ENCODE results near the gene CRYBA2.

DNA sequence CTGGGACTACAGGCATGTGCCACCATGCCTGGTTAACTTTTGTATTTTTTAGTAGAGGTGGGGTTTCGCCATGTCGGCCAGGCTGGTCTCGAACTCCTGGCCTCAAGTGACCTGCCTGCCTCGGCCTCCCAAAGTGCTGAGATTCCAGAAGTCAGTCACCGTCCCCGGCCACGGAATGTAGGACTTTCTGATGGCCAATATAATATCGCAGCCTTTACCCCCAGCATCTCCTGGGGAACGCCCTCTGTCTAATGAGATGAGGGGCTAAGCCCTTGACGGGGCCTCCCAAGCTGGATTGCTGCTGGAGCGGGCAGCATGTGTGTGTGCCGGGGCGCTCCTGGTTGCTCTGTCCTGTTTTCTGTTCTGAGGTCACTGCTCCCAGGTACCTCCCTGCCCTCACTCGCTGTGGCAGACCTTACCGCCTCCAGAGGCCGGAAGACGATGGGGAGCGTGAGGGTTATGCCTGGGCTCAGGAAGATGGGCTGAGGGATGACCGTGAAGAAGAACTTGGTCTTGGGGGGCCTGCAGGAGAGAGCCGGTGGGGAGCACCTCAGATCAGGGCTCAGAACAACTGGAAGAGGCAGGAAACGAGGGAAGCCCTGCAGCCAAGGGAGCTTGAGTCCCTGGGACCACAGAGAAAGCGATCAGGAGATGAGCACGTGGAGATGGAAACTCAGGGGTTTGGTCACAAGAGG is 39.0 kb upstream of the CRYBA2 start:
- TF ChIP-seq CEBPB (IDR thresholded peaks at IDR 0.05; ENCODE audit: low read depth) (no peak), POLR2A (IDR thresholded peaks at IDR 0.05; ENCODE audit: borderline replicate concordance, extremely low read depth, insufficient read depth, insufficient read length) (no peak), EZH2 (IDR thresholded peaks at IDR 0.05) (no peak), SIN3A (IDR thresholded peaks at IDR 0.05; ENCODE audit: low read depth) (no peak), TCF7L2 (IDR thresholded peaks at IDR 0.05; ENCODE audit: borderline replicate concordance, extremely low read depth, insufficient read depth, insufficient read length) (no peak), ZNF274 (IDR thresholded peaks at IDR 0.05; ENCODE audit: low read depth, low read length) (no peak), CTCF (IDR thresholded peaks at IDR 0.05 in 2 of 3, conservative IDR thresholded peaks at IDR 0.05 in 1 of 3; ENCODE audit: borderline replicate concordance in 1 of 3, insufficient read depth in 1 of 3, low read depth in 2 of 3, low read length in 2 of 3) (no peak), POLR2AphosphoS5 (IDR thresholded peaks at IDR 0.05; ENCODE audit: low read depth, low read length) (no peak), ZFX (IDR thresholded peaks at IDR 0.05) (no peak), RAD21 (IDR thresholded peaks at IDR 0.05; ENCODE audit: low read depth) (no peak), MAX (IDR thresholded peaks at IDR 0.05) (no peak), ELF1 (IDR thresholded peaks at IDR 0.05; ENCODE audit: borderline replicate concordance, low read depth) (no peak), SRF (IDR thresholded peaks at IDR 0.05; ENCODE audit: low read depth) (no peak)

Data from HCT116 (cell line).